HEK293 (cell line): ENCODE measurements around the gene KIF26B.

ENCODE experiments used
- CTCF ChIA-PET: fragments of 350-600 bp; formaldehyde crosslinking; extraction: SDS; loops from one replicate; lab custom pipeline; 2021; ENCODE audit warnings: antibody characterized with exemption; lab: Yijun Ruan, JAX
- POLR2A ChIA-PET: fragments of 300-600 bp; formaldehyde crosslinking; extraction: SDS; loops from one replicate; lab custom pipeline; 2020; ENCODE audit warnings: antibody characterized with exemption, inconsistent platforms; lab: Yijun Ruan, JAX
- H3K27ac ChIP-seq: fragments of 200-500 bp; sonication (Bioruptor generic); 2 replicates; pipeline ENCODE4 v1.5.1; 2014; ENCODE audit warnings: low read depth, low read length, control low read depth, inconsistent platforms; ENCODE audit errors: extremely low read depth
- H3K36me3 ChIP-seq, 2 experiments: fragments of 200-500 bp in 1 of 2; sonication (Bioruptor generic) in 1 of 2; 1 replicate in 1 of 2; 2 replicates in 1 of 2; pipeline ENCODE4 v1.5.1; 2014 to 2017; ENCODE audit warnings: inconsistent platforms in 2 of 2, low read length in 2 of 2; ENCODE audit not compliant: control insufficient read depth in 2 of 2, insufficient read depth in 1 of 2
- H3K4me1 ChIP-seq: fragments of 200-500 bp; sonication (Bioruptor generic); 2 replicates; pipeline ENCODE4 v1.5.1; 2014; ENCODE audit warnings: mild to moderate bottlenecking, low read length, inconsistent platforms; ENCODE audit not compliant: control insufficient read depth, insufficient read depth
- H3K4me3 ChIP-seq: 2 replicates; pipeline ENCODE4 v1.5.1; 2011; ENCODE audit warnings: low read depth, mild to moderate bottlenecking, control low read depth, low read length, moderate library complexity
- H3K9me3 ChIP-seq: fragments of 200-500 bp; sonication (Bioruptor generic); 2 replicates; pipeline ENCODE4 v1.5.1; 2014; ENCODE audit warnings: low read depth, low read length, inconsistent platforms; ENCODE audit not compliant: control insufficient read depth, insufficient read depth
- CTCF ChIP-seq: fragments of 450-650 bp; formaldehyde crosslinking; IDR thresholded peaks from 2 replicates; pipeline ENCODE4 v1.5.1; 2016; ENCODE audit warnings: missing biosample characterization, missing genetic modification characterization
- GLI2 ChIP-seq: fragments of 450-650 bp; formaldehyde crosslinking; IDR thresholded peaks from 2 replicates; pipeline ENCODE4; 2017; ENCODE audit warnings: missing biosample characterization, missing genetic modification characterization, low read depth, borderline replicate concordance
- GLI4 ChIP-seq: fragments of 450-650 bp; formaldehyde crosslinking; IDR thresholded peaks from 2 replicates; pipeline ENCODE4 v1.5.1; 2016; ENCODE audit warnings: missing biosample characterization, missing genetic modification characterization
- HOXD13 ChIP-seq: sonication (generic); formaldehyde crosslinking; IDR thresholded peaks from 2 replicates; pipeline ENCODE4 v1.8.0; 2022; ENCODE audit warnings: missing genetic modification reagents, borderline replicate concordance
- IKZF3 ChIP-seq: fragments of 450-650 bp; IDR thresholded peaks from 2 replicates; pipeline ENCODE4 v1.5.0; 2018; ENCODE audit warnings: missing biosample characterization, mild to moderate bottlenecking, missing genetic modification characterization, moderate library complexity
- KLF16 ChIP-seq: fragments of 450-650 bp; formaldehyde crosslinking; IDR thresholded peaks from 2 replicates; pipeline ENCODE4 v1.5.1; 2017; ENCODE audit warnings: missing biosample characterization, missing genetic modification characterization
- KLF17 ChIP-seq: fragments of 450-650 bp; formaldehyde crosslinking; IDR thresholded peaks from 2 replicates; pipeline ENCODE4 v1.5.1; 2016; ENCODE audit warnings: missing biosample characterization, missing genetic modification characterization
- MYNN ChIP-seq: fragments of 450-650 bp; formaldehyde crosslinking; IDR thresholded peaks from 2 replicates; pipeline ENCODE4 v1.5.1; 2016; ENCODE audit warnings: missing biosample characterization, missing genetic modification characterization, borderline replicate concordance
- PRDM2 ChIP-seq: fragments of 450-650 bp; formaldehyde crosslinking; IDR thresholded peaks from 2 replicates; pipeline ENCODE4 v1.5.1; 2016; ENCODE audit warnings: missing biosample characterization, missing genetic modification characterization, borderline replicate concordance
- SP2 ChIP-seq: fragments of 450-650 bp; formaldehyde crosslinking; IDR thresholded peaks from 2 replicates; pipeline ENCODE4 v1.5.1; 2016; ENCODE audit warnings: missing biosample characterization, missing genetic modification characterization
- SP3 ChIP-seq: fragments of 450-650 bp; formaldehyde crosslinking; IDR thresholded peaks from 2 replicates; pipeline ENCODE4 v1.5.1; 2016; ENCODE audit warnings: missing biosample characterization, missing genetic modification characterization
- ZBTB26 ChIP-seq: fragments of 450-650 bp; formaldehyde crosslinking; optimal IDR thresholded peaks from 2 replicates; pipeline ENCODE3; 2016; ENCODE audit warnings: missing biosample characterization, mild to moderate bottlenecking, missing genetic modification characterization
- ZNF140 ChIP-seq: fragments of 450-650 bp; formaldehyde crosslinking; IDR thresholded peaks from 2 replicates; pipeline ENCODE4 v1.5.1; 2016; ENCODE audit warnings: missing biosample characterization, missing genetic modification characterization
- ZNF175 ChIP-seq: fragments of 450-650 bp; formaldehyde crosslinking; IDR thresholded peaks from 2 replicates; pipeline ENCODE4 v1.5.1; 2016; ENCODE audit warnings: missing biosample characterization, missing genetic modification characterization
- ZNF280C ChIP-seq: fragments of 450-650 bp; formaldehyde crosslinking; IDR thresholded peaks from 2 replicates; pipeline ENCODE4 v1.5.1; 2016; ENCODE audit warnings: missing biosample characterization, missing genetic modification characterization
- ZNF324 ChIP-seq: fragments of 450-650 bp; formaldehyde crosslinking; IDR thresholded peaks from 2 replicates; pipeline ENCODE4 v1.5.1; 2016; ENCODE audit warnings: missing biosample characterization, missing genetic modification characterization
- ZNF404 ChIP-seq: fragments of 450-650 bp; formaldehyde crosslinking; IDR thresholded peaks from 2 replicates; pipeline ENCODE4 v1.5.1; 2017; ENCODE audit warnings: missing biosample characterization, missing genetic modification characterization
- ZNF514 ChIP-seq: fragments of 450-650 bp; formaldehyde crosslinking; IDR thresholded peaks from 2 replicates; pipeline ENCODE4 v1.5.1; 2016; ENCODE audit warnings: missing biosample characterization, missing genetic modification characterization
- ZNF660 ChIP-seq: fragments of 450-650 bp; IDR thresholded peaks from 2 replicates; pipeline ENCODE4 v1.5.1; 2018; ENCODE audit warnings: missing biosample characterization, mild to moderate bottlenecking, missing genetic modification characterization
- ZNF76 ChIP-seq: fragments of 450-650 bp; formaldehyde crosslinking; IDR thresholded peaks from 2 replicates; pipeline ENCODE4; 2016; ENCODE audit warnings: low read depth, missing biosample characterization, missing genetic modification characterization, borderline replicate concordance
- ZNF791 ChIP-seq: fragments of 450-650 bp; formaldehyde crosslinking; IDR thresholded peaks from 2 replicates; pipeline ENCODE4 v1.5.1; 2016; ENCODE audit warnings: missing biosample characterization, missing genetic modification characterization
- ZNF792 ChIP-seq: fragments of 450-650 bp; formaldehyde crosslinking; IDR thresholded peaks from 2 replicates; pipeline ENCODE4 v1.5.1; 2016; ENCODE audit warnings: missing biosample characterization, missing genetic modification characterization
- ZSCAN16 ChIP-seq: fragments of 450-650 bp; formaldehyde crosslinking; IDR thresholded peaks from 2 replicates; pipeline ENCODE4 v1.5.1; 2016; ENCODE audit warnings: missing biosample characterization, missing genetic modification characterization

The KIF26B gene

GRCh38 chr1:245217853-245218608 is 63.2 kb downstream of the KIF26B start (continued):
- TF ChIP-seq MYNN (tag by site-specific recombination) (no peak), ZSCAN16 (tag by site-specific recombination) (no peak), ZNF140 (no peak), ZNF404 (tag by site-specific recombination) (no peak), ZNF280C (tag by site-specific recombination) (no peak), PRDM2 (no peak)

- ChIA-PET POLR2A (no interaction called here), CTCF (interaction anchor here (0.6 kb wide), 1 partner anchor 402 kb away, joined by 3 read pairs; no protein-coding TSS in a partner anchor)
- TF ChIP-seq KLF16 (tag by site-specific recombination), result no peak
- TF ChIP-seq ZNF791 (tag by site-specific recombination), result no peak
- no peak for TF ChIP-seq HOXD13
- TF ChIP-seq ZNF792 (tag by site-specific recombination), result no peak
- TF ChIP-seq GLI4 (tag by site-specific recombination), result no peak
- no peak for TF ChIP-seq ZNF514
- no peak for TF ChIP-seq KLF17 (tag by site-specific recombination)
- TF ChIP-seq ZNF175, result no peak
- TF ChIP-seq CTCF (tag by site-specific recombination), result no peak
- TF ChIP-seq ZNF76 (tag by site-specific recombination), result no peak
- TF ChIP-seq ZBTB26 (tag by site-specific recombination), result no peak
- TF ChIP-seq SP3 (tag by site-specific recombination), result no peak
- TF ChIP-seq IKZF3, result no peak
- TF ChIP-seq ZNF324 (tag by site-specific recombination), result no peak
- no peak for TF ChIP-seq GLI2 (tag by site-specific recombination)
- no peak for TF ChIP-seq ZNF660 (tag by site-specific recombination)
- no peak for TF ChIP-seq SP2 (tag by site-specific recombination)
- H3K4me3 ChIP-seq, result no peak overlapping the region
- no peaks in the 10 kb centered on the region for H3K36me3 ChIP-seq
- no peak overlapping the region for H3K27ac ChIP-seq
- H3K9me3 ChIP-seq, result no peaks in the 10 kb centered on the region
- no peaks in the 10 kb centered on the region for H3K4me1 ChIP-seq
These were observed 65.7 kb downstream of the KIF26B start for GRCh38 chr1:245220381-245220985.
